Measurements from ENCODE around the gene ANAPC7.
"Not testable (repeated sequence)": the region's sequence is repeated elsewhere in the genome, so short reads cannot be mapped to it uniquely, and the experiment has no call there.

ANAPC7 gene

GRCh38 chr12:110345963-110346362 lies 57.5 kb downstream of the ANAPC7 start:
- H3K9me3 Mint-ChIP-seq, result no peaks in the 10 kb centered on the region
- H3K27ac Mint-ChIP-seq, result peak overlapping the region; percentile 24
- DNase-seq, result no peak

GRCh38 chr12:110345176-110345661 lies 58.3 kb downstream of the ANAPC7 start:
- peaks cover 98% of the 10 kb centered on the region for H3K36me3 Mint-ChIP-seq (ENCODE audit: low read depth)
- no peak for DNase-seq
- H3K27me3 Mint-ChIP-seq, result no peaks in the 10 kb centered on the region
- H3K4me3 Mint-ChIP-seq, result no peak overlapping the region
- no peaks in the 10 kb centered on the region for H3K9me3 Mint-ChIP-seq
- peaks cover 29% of the 10 kb centered on the region for H3K4me1 Mint-ChIP-seq (ENCODE audit: low read depth)
- H3K27ac Mint-ChIP-seq, result peak overlapping the region; percentile 45

More at GRCh38 chr12:110345963-110346362, 57.5 kb downstream of the ANAPC7 start:
- H3K27me3 Mint-ChIP-seq, result no peaks in the 10 kb centered on the region
- H3K4me3 Mint-ChIP-seq, result no peak overlapping the region
- H3K4me1 Mint-ChIP-seq (ENCODE audit: low read depth), result peaks cover 31% of the 10 kb centered on the region
- H3K36me3 Mint-ChIP-seq (ENCODE audit: low read depth), result peaks cover 98% of the 10 kb centered on the region

DNA sequence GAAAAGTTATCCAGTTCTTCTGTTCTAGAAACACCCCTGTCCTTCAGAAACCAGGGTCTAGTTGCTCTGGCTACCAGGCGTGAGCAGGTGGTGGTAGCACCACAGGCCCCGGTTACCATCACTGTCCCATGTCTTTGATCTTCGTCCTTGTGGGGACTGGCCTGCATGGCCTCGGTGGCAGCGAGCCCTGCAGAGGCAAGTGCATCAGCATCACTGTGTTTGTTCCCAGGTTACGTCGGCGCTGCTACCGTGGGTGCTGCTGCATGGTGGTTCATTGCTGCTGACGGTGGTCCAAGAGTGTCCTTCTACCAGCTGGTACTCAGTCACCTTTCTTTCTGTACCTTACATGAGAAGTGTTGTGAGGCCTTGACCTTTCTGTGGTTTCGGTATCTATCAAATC lies 58.9 kb downstream of the ANAPC7 start:
- DNase-seq, result no peak

GRCh38 chr12:110343736-110344555 lies 59.6 kb downstream of the ANAPC7 start:
- H3K9me3 Mint-ChIP-seq, result no peaks in the 10 kb centered on the region
- no peak overlapping the region for H3K4me3 Mint-ChIP-seq
- no peaks in the 10 kb centered on the region for H3K27me3 Mint-ChIP-seq
- peaks cover 17% of the 10 kb centered on the region for H3K4me1 Mint-ChIP-seq (ENCODE audit: low read depth)
- H3K36me3 Mint-ChIP-seq (ENCODE audit: low read depth), result peaks cover 98% of the 10 kb centered on the region
- DNase-seq, result no peak
- no peak overlapping the region for H3K27ac Mint-ChIP-seq

More for the DNA sequence above, 58.9 kb downstream of the ANAPC7 start:
- Mint-ChIP-seq H3K27ac (peak overlapping the region; percentile 45), H3K36me3 (ENCODE audit: low read depth) (peaks cover 98% of the 10 kb centered on the region), H3K9me3 (no peaks in the 10 kb centered on the region), H3K4me1 (ENCODE audit: low read depth) (peaks cover 24% of the 10 kb centered on the region), H3K27me3 (no peaks in the 10 kb centered on the region), H3K4me3 (no peak overlapping the region)

GRCh38 chr12:110343114-110343513 lies 60.4 kb downstream of the ANAPC7 start:
- Mint-ChIP-seq H3K27me3 (no peaks in the 10 kb centered on the region), H3K4me3 (no peak overlapping the region), H3K4me1 (ENCODE audit: low read depth) (peaks cover 8% of the 10 kb centered on the region), H3K27ac (no peak overlapping the region), H3K9me3 (no peaks in the 10 kb centered on the region), H3K36me3 (ENCODE audit: low read depth) (peaks cover 98% of the 10 kb centered on the region)
- DNase-seq, result no peak

GRCh38 chr12:110342157-110342556 lies 61.4 kb downstream of the ANAPC7 start:
- H3K4me1 Mint-ChIP-seq (ENCODE audit: low read depth), result peaks cover under 1% of the 10 kb centered on the region
- no peak overlapping the region for H3K27ac Mint-ChIP-seq
- H3K9me3 Mint-ChIP-seq, result no peaks in the 10 kb centered on the region
- H3K27me3 Mint-ChIP-seq, result no peaks in the 10 kb centered on the region
- no peak overlapping the region for H3K4me3 Mint-ChIP-seq
- H3K36me3 Mint-ChIP-seq (ENCODE audit: low read depth), result peaks cover 99% of the 10 kb centered on the region
- no peak for DNase-seq

GRCh38 chr12:110340706-110341105 lies 62.8 kb downstream of the ANAPC7 start:
- DNase-seq, result no peak
- Mint-ChIP-seq H3K9me3 (no peaks in the 10 kb centered on the region), H3K27ac (no peak overlapping the region), H3K4me1 (ENCODE audit: low read depth) (no peaks in the 10 kb centered on the region), H3K27me3 (no peaks in the 10 kb centered on the region), H3K36me3 (ENCODE audit: low read depth) (peaks cover 99% of the 10 kb centered on the region), H3K4me3 (no peak overlapping the region)

GRCh38 chr12:110340261-110340660 lies 63.2 kb downstream of the ANAPC7 start:
- peaks cover 99% of the 10 kb centered on the region for H3K36me3 Mint-ChIP-seq (ENCODE audit: low read depth)
- not testable (repeated sequence) for H3K27ac Mint-ChIP-seq; DNase-seq; H3K27me3 Mint-ChIP-seq; H3K4me1 Mint-ChIP-seq (ENCODE audit: low read depth); H3K4me3 Mint-ChIP-seq; H3K9me3 Mint-ChIP-seq

- H3K4me1 Mint-ChIP-seq (ENCODE audit: low read depth), result no peaks in the 10 kb centered on the region
- peaks cover 99% of the 10 kb centered on the region for H3K36me3 Mint-ChIP-seq (ENCODE audit: low read depth)
- no peaks in the 10 kb centered on the region for H3K27me3 Mint-ChIP-seq
- no peak overlapping the region for H3K4me3 Mint-ChIP-seq
- H3K27ac Mint-ChIP-seq, result no peak overlapping the region
- no peaks in the 10 kb centered on the region for H3K9me3 Mint-ChIP-seq
- no peak for DNase-seq
These were observed 64.1 kb downstream of the ANAPC7 start for GRCh38 chr12:110339184-110339952.

- no peak overlapping the region for H3K4me3 Mint-ChIP-seq
- DNase-seq, result no peak
- peak overlapping the region; percentile 1 for H3K27ac Mint-ChIP-seq
- H3K36me3 Mint-ChIP-seq (ENCODE audit: low read depth), result peaks cover 99% of the 10 kb centered on the region
- no peaks in the 10 kb centered on the region for H3K4me1 Mint-ChIP-seq (ENCODE audit: low read depth)
- H3K27me3 Mint-ChIP-seq, result no peaks in the 10 kb centered on the region
- no peaks in the 10 kb centered on the region for H3K9me3 Mint-ChIP-seq
These were observed 64.8 kb downstream of the ANAPC7 start for GRCh38 chr12:110338754-110339153.

- Mint-ChIP-seq H3K36me3 (ENCODE audit: low read depth) (peaks cover 99% of the 10 kb centered on the region), H3K4me3 (no peak overlapping the region), H3K27ac (peak overlapping the region; percentile 26), H3K27me3 (no peaks in the 10 kb centered on the region), H3K4me1 (ENCODE audit: low read depth) (no peaks in the 10 kb centered on the region), H3K9me3 (no peaks in the 10 kb centered on the region)
- DNase-seq, result no peak
These were observed 65.4 kb downstream of the ANAPC7 start for GRCh38 chr12:110337912-110338710.

DNA sequence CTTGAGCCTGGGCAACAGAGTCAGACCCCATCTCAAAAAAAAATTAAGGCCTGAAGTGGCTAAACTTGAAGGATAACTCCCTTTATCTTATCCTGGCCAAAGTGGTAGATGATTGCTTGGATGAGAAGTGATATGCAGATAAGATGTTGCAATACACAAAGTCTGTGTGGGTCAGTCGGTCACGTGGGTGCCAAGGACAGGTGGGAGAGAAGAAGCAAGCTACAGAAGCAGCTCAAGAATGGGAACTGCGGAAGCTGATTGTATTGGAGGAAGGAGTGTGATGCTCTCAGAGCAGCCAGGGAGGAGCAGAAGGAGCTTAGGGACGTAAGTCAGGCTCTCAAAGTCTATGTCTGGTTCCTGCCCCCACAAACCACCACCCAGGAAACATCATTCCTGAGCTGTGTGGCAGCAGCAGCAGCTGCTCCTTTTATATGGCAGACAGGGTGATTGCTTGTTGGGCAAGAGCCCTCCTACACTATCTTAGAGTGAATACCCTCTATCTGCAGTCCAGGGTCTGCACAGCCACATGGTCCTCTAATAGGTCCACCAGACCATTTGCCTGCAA lies 67.9 kb downstream of the ANAPC7 start:
- no peaks in the 10 kb centered on the region for H3K27me3 Mint-ChIP-seq
- peaks cover 98% of the 10 kb centered on the region for H3K36me3 Mint-ChIP-seq (ENCODE audit: low read depth)
- H3K4me3 Mint-ChIP-seq, result no peak overlapping the region
- H3K9me3 Mint-ChIP-seq, result no peaks in the 10 kb centered on the region
- H3K27ac Mint-ChIP-seq, result peak overlapping the region; percentile 27
- H3K4me1 Mint-ChIP-seq (ENCODE audit: low read depth), result no peaks in the 10 kb centered on the region
- DNase-seq, result no peak

- peaks cover 5% of the 10 kb centered on the region for H3K4me1 Mint-ChIP-seq (ENCODE audit: low read depth)
- no peaks in the 10 kb centered on the region for H3K9me3 Mint-ChIP-seq
- no peak overlapping the region for H3K27ac Mint-ChIP-seq
- no peak for DNase-seq
- no peak overlapping the region for H3K4me3 Mint-ChIP-seq
- H3K27me3 Mint-ChIP-seq, result no peaks in the 10 kb centered on the region
- peaks cover 98% of the 10 kb centered on the region for H3K36me3 Mint-ChIP-seq (ENCODE audit: low read depth)
These were observed 70.3 kb downstream of the ANAPC7 start for GRCh38 chr12:110333201-110333600.

- Mint-ChIP-seq H3K27ac (peak overlapping the region; percentile 47), H3K36me3 (ENCODE audit: low read depth) (peaks cover 97% of the 10 kb centered on the region), H3K27me3 (no peaks in the 10 kb centered on the region), H3K4me1 (ENCODE audit: low read depth) (peaks cover 5% of the 10 kb centered on the region), H3K4me3 (no peak overlapping the region), H3K9me3 (no peaks in the 10 kb centered on the region)
- DNase-seq, result no peak
These were observed 73.0 kb downstream of the ANAPC7 start for GRCh38 chr12:110330544-110330943.

Data from activated T-cell treated with anti-CD3 and anti-CD28 coated beads, Interleukin-2, amount 50 U/mL, for 24 hours (primary cell).